ENCODE results near the gene RHOB.

- TF ChIP-seq CTCF (IDR thresholded peaks at IDR 0.05; ENCODE audit: poor library complexity, severe bottlenecking), result no peak
- no peak for TF ChIP-seq POLR2AphosphoS5 (IDR thresholded peaks at IDR 0.05)
- no peak for TF ChIP-seq REST (IDR thresholded peaks at IDR 0.05; ENCODE audit: borderline replicate concordance)
Measured at GRCh38 chr2:20425371-20425881, 21.4 kb upstream of the RHOB start.
